SK-N-SH (cell line): ENCODE data around the gene DOCK10.

ENCODE experiments used
- CHD2 ChIP-seq: fragments of 150-350 bp; IDR thresholded peaks from 2 replicates; pipeline ENCODE4 v1.6.1; 2018; ENCODE audit warnings: low read length; ENCODE audit not compliant: partially characterized antibody
- CTCF ChIP-seq: fragments of 200-600 bp; sonication (generic); IDR thresholded peaks from 2 replicates; pipeline ENCODE4 v1.6.1; 2017; ENCODE audit warnings: antibody characterized with exemption, mild to moderate bottlenecking, moderate library complexity
- EZH2phosphoT487 ChIP-seq: fragments of 200-600 bp; sonication (generic); IDR thresholded peaks from 2 replicates; pipeline ENCODE4 v1.6.1; 2017; ENCODE audit warnings: low read depth, mixed run types, mild to moderate bottlenecking, antibody characterized with exemption, moderate library complexity, borderline replicate concordance
- IRF3 ChIP-seq: fragments of 150-350 bp; IDR thresholded peaks from 2 replicates; pipeline ENCODE4 v1.6.1; 2016; ENCODE audit warnings: mild to moderate bottlenecking, low read depth, low read length
- JUND ChIP-seq: IDR thresholded peaks from 2 replicates; pipeline ENCODE4 v1.4.0; 2012
- NFIC ChIP-seq: IDR thresholded peaks from 2 replicates; pipeline ENCODE4 v1.4.0; 2012; ENCODE audit warnings: borderline replicate concordance
- POLR2AphosphoS5 ChIP-seq: IDR thresholded peaks from 2 replicates; pipeline ENCODE4 v1.6.1; 2012; ENCODE audit warnings: low read depth, low read length
- RCOR1 ChIP-seq: fragments of 150-350 bp; IDR thresholded peaks from 2 replicates; pipeline ENCODE4 v1.6.1; 2017; ENCODE audit warnings: antibody characterized with exemption, low read length
- REST ChIP-seq: IDR thresholded peaks from 2 replicates; pipeline ENCODE4 v1.6.1; 2012; ENCODE audit warnings: mild to moderate bottlenecking, low read depth, low read length, moderate library complexity
- SMC3 ChIP-seq: IDR thresholded peaks from 2 replicates; pipeline ENCODE4 v1.6.1; 2012; ENCODE audit warnings: low read depth, low read length, improper control_type of control experiment
- TAF1 ChIP-seq: IDR thresholded peaks from 2 replicates; pipeline ENCODE4 v1.6.1; 2012; ENCODE audit warnings: low read depth, mild to moderate bottlenecking, low read length, moderate library complexity, borderline replicate concordance
- USF2 ChIP-seq: fragments of 150-350 bp; IDR thresholded peaks from 2 replicates; pipeline ENCODE4 v1.6.1; 2017; ENCODE audit warnings: antibody characterized with exemption, low read length, low read depth, borderline replicate concordance

- TF ChIP-seq CTCF = no peak
- no peak for TF ChIP-seq IRF3
- no peak for TF ChIP-seq NFIC
- TF ChIP-seq TAF1 = no peak
- TF ChIP-seq EZH2phosphoT487 = no peak
- no peak for TF ChIP-seq USF2
- no peak for TF ChIP-seq CHD2
- TF ChIP-seq SMC3 = no peak
- TF ChIP-seq RCOR1 = no peak
- no peak for TF ChIP-seq POLR2AphosphoS5
- no peak for TF ChIP-seq REST
- no peak for TF ChIP-seq JUND
Measured at GRCh38 chr2:224901121-224901676, 141.1 kb downstream of the DOCK10 start.
